ENCODE data around the gene RNF223. TPM values are rescaled to one million over a fixed set of nuclear protein-coding genes. Genes with fewer than 3 reads are reported as not detected.
"Not testable (repeated sequence)": the region's sequence is repeated elsewhere in the genome, so short reads cannot be mapped to it uniquely, and the experiment has no call there.

Gene RNF223
- total and polyA plus RNA-seq, 4 donors = 0.20 TPM; not detected in 3

- Histone ChIP-seq H3K4me3 (ENCODE audit: low read depth, low read length) (no peak overlapping the region), H3K27me3 (ENCODE audit: control insufficient read depth, insufficient read depth, low read length) (peaks cover 31% of the 10 kb centered on the region)
- WGBS (ENCODE audit: insufficient coverage) = 73% methylated on average over 20 of the region's 27 CpGs
These were observed 7.5 kb downstream of the RNF223 start for GRCh38 chr1:1066403-1067283.

GRCh38 chr1:1065940-1066304 lies 8.2 kb downstream of the RNF223 start:
- not testable (repeated sequence) for H3K36me3 ChIP-seq (ENCODE audit: control insufficient read depth, insufficient read depth, low read length); H3K9me3 ChIP-seq (ENCODE audit: control insufficient read depth, insufficient read depth, low read length); H3K27ac ChIP-seq (ENCODE audit: low read depth, low read length); DNase-seq (ENCODE audit: low read depth in 4 of 6, low spot score in 6 of 6); H3K4me3 ChIP-seq (ENCODE audit: low read depth, low read length)
- Histone ChIP-seq H3K27me3 (ENCODE audit: control insufficient read depth, insufficient read depth, low read length) (peaks cover 38% of the 10 kb centered on the region), H3K4me1 (ENCODE audit: control insufficient read depth, insufficient read depth, low read length) (peaks cover 41% of the 10 kb centered on the region)
- WGBS (ENCODE audit: insufficient coverage) = 45% methylated on average over 6 of the region's 11 CpGs

More at GRCh38 chr1:1066403-1067283, 7.5 kb downstream of the RNF223 start:
- Histone ChIP-seq H3K27ac (ENCODE audit: low read depth, low read length) (no peak overlapping the region), H3K4me1 (ENCODE audit: control insufficient read depth, insufficient read depth, low read length) (peaks cover 41% of the 10 kb centered on the region), H3K9me3 (ENCODE audit: control insufficient read depth, insufficient read depth, low read length) (no peaks in the 10 kb centered on the region), H3K36me3 (ENCODE audit: control insufficient read depth, insufficient read depth, low read length) (peaks cover 7% of the 10 kb centered on the region)
- no peak for DNase-seq (ENCODE audit: low read depth in 4 of 6, low spot score in 6 of 6)

GRCh38 chr1:1065265-1065939 lies 8.7 kb downstream of the RNF223 start:
- H3K9me3 ChIP-seq (ENCODE audit: control insufficient read depth, insufficient read depth, low read length) = no peaks in the 10 kb centered on the region
- H3K4me3 ChIP-seq (ENCODE audit: low read depth, low read length) = no peak overlapping the region
- H3K4me1 ChIP-seq (ENCODE audit: control insufficient read depth, insufficient read depth, low read length) = peaks cover 44% of the 10 kb centered on the region
- H3K27me3 ChIP-seq (ENCODE audit: control insufficient read depth, insufficient read depth, low read length) = peaks cover 43% of the 10 kb centered on the region
- 66% methylated on average over 13 of the region's 20 CpGs for WGBS (ENCODE audit: insufficient coverage)
- peaks cover 7% of the 10 kb centered on the region for H3K36me3 ChIP-seq (ENCODE audit: control insufficient read depth, insufficient read depth, low read length)
- no peak overlapping the region for H3K27ac ChIP-seq (ENCODE audit: low read depth, low read length)
- DNase-seq (ENCODE audit: low read depth in 4 of 6, low spot score in 6 of 6) = no peak

- H3K27me3 ChIP-seq (ENCODE audit: control insufficient read depth, insufficient read depth, low read length) = peaks cover 49% of the 10 kb centered on the region
- H3K27ac ChIP-seq (ENCODE audit: low read depth, low read length) = no peak overlapping the region
- DNase-seq (ENCODE audit: low read depth in 4 of 6, low spot score in 6 of 6) = peak in 2 of 6 donors; percentile 34 to 41
- peaks cover 41% of the 10 kb centered on the region for H3K4me1 ChIP-seq (ENCODE audit: control insufficient read depth, insufficient read depth, low read length)
- 22% methylated on average over 32 of the region's 50 CpGs for WGBS (ENCODE audit: insufficient coverage)
- no peaks in the 10 kb centered on the region for H3K9me3 ChIP-seq (ENCODE audit: control insufficient read depth, insufficient read depth, low read length)
- no peak overlapping the region for H3K4me3 ChIP-seq (ENCODE audit: low read depth, low read length)
- peaks cover 7% of the 10 kb centered on the region for H3K36me3 ChIP-seq (ENCODE audit: control insufficient read depth, insufficient read depth, low read length)
These were observed 9.9 kb downstream of the RNF223 start for GRCh38 chr1:1063945-1064831.

- no peak for DNase-seq (ENCODE audit: low read depth in 4 of 6, low spot score in 6 of 6)
- Histone ChIP-seq H3K27me3 (ENCODE audit: control insufficient read depth, insufficient read depth, low read length) (peaks cover 56% of the 10 kb centered on the region), H3K4me1 (ENCODE audit: control insufficient read depth, insufficient read depth, low read length) (peaks cover 47% of the 10 kb centered on the region), H3K4me3 (ENCODE audit: low read depth, low read length) (no peak overlapping the region), H3K27ac (ENCODE audit: low read depth, low read length) (no peak overlapping the region), H3K9me3 (ENCODE audit: control insufficient read depth, insufficient read depth, low read length) (no peaks in the 10 kb centered on the region), H3K36me3 (ENCODE audit: control insufficient read depth, insufficient read depth, low read length) (peaks cover 7% of the 10 kb centered on the region)
- 75% methylated on average over 24 of the region's 24 CpGs for WGBS (ENCODE audit: insufficient coverage)
These were observed 10.7 kb downstream of the RNF223 start for GRCh38 chr1:1063261-1063944.

- DNase-seq (ENCODE audit: low read depth in 4 of 6, low spot score in 6 of 6) = no peak
- H3K27ac ChIP-seq (ENCODE audit: low read depth, low read length) = no peak overlapping the region
- H3K36me3 ChIP-seq (ENCODE audit: control insufficient read depth, insufficient read depth, low read length) = peaks cover 3% of the 10 kb centered on the region
- H3K9me3 ChIP-seq (ENCODE audit: control insufficient read depth, insufficient read depth, low read length) = no peaks in the 10 kb centered on the region
- H3K4me1 ChIP-seq (ENCODE audit: control insufficient read depth, insufficient read depth, low read length) = peaks cover 44% of the 10 kb centered on the region
- WGBS (ENCODE audit: insufficient coverage) = 29% methylated on average over 29 of the region's 29 CpGs
- no peak overlapping the region for H3K4me3 ChIP-seq (ENCODE audit: low read depth, low read length)
- H3K27me3 ChIP-seq (ENCODE audit: control insufficient read depth, insufficient read depth, low read length) = peaks cover 57% of the 10 kb centered on the region
These were observed 11.6 kb downstream of the RNF223 start for GRCh38 chr1:1062348-1063163.

GRCh38 chr1:1061682-1062345 lies 12.3 kb downstream of the RNF223 start:
- WGBS (ENCODE audit: insufficient coverage) = 48% methylated on average over 11 of the region's 18 CpGs
- Histone ChIP-seq H3K27ac (ENCODE audit: low read depth, low read length) (no peak overlapping the region), H3K9me3 (ENCODE audit: control insufficient read depth, insufficient read depth, low read length) (no peaks in the 10 kb centered on the region), H3K27me3 (ENCODE audit: control insufficient read depth, insufficient read depth, low read length) (peaks cover 57% of the 10 kb centered on the region), H3K4me1 (ENCODE audit: control insufficient read depth, insufficient read depth, low read length) (peaks cover 42% of the 10 kb centered on the region), H3K36me3 (ENCODE audit: control insufficient read depth, insufficient read depth, low read length) (peaks cover 3% of the 10 kb centered on the region), H3K4me3 (ENCODE audit: low read depth, low read length) (no peak overlapping the region)
- DNase-seq (ENCODE audit: low read depth in 4 of 6, low spot score in 6 of 6) = no peak

GRCh38 chr1:1060281-1061000 lies 13.7 kb downstream of the RNF223 start:
- peaks cover 10% of the 10 kb centered on the region for H3K36me3 ChIP-seq (ENCODE audit: control insufficient read depth, insufficient read depth, low read length)
- no peaks in the 10 kb centered on the region for H3K9me3 ChIP-seq (ENCODE audit: control insufficient read depth, insufficient read depth, low read length)
- peaks cover 57% of the 10 kb centered on the region for H3K27me3 ChIP-seq (ENCODE audit: control insufficient read depth, insufficient read depth, low read length)
- DNase-seq (ENCODE audit: low read depth in 4 of 6, low spot score in 6 of 6) = no peak
- no peak overlapping the region for H3K4me3 ChIP-seq (ENCODE audit: low read depth, low read length)
- H3K4me1 ChIP-seq (ENCODE audit: control insufficient read depth, insufficient read depth, low read length) = peaks cover 42% of the 10 kb centered on the region
- no peak overlapping the region for H3K27ac ChIP-seq (ENCODE audit: low read depth, low read length)
- 49% methylated on average over 28 of the region's 38 CpGs for WGBS (ENCODE audit: insufficient coverage)
